Measurements from ENCODE around the gene CCDC150.

GRCh38 chr2:196598412-196598811 is 41.1 kb upstream of the CCDC150 start:
- TF ChIP-seq CTCF (IDR thresholded peaks at IDR 0.05) (no peak), TCF7L2 (IDR thresholded peaks at IDR 0.05; ENCODE audit: low read depth, low read length) (no peak), REST (IDR thresholded peaks at IDR 0.05; ENCODE audit: insufficient read depth in 1 of 2, low read depth in 2 of 2, low read length in 1 of 2) (no peak), SIN3A (IDR thresholded peaks at IDR 0.05; ENCODE audit: borderline replicate concordance, insufficient read depth, low read depth, low read length) (no peak), POLR2AphosphoS5 (IDR thresholded peaks at IDR 0.05; ENCODE audit: low read depth, low read length) (no peak)

All from Panc1 (cell line).